Naive B cell (primary cell): ENCODE measurements around the gene LRRC4C. TPM values are rescaled to one million over a fixed set of nuclear protein-coding genes. Genes with fewer than 3 reads are reported as not detected.
"Not testable (repeated sequence)": the region's sequence is repeated elsewhere in the genome, so short reads cannot be mapped to it uniquely, and the experiment has no call there.

Experiments used
- ATAC-seq, 2 donors: fragments of 150-1000 bp; cut with Tn5 transposase; 2 replicates each; pipeline ENCODE4 v1.10.0; 2021; ENCODE audit warnings: low read depth in 2 of 2, mild to moderate bottlenecking in 2 of 2, moderate library complexity in 2 of 2
- DNase-seq: peaks from one replicate; pipeline ENCODE4 v3.0.0; 2022
- H3K27ac Mint-ChIP-seq, 6 donors: one replicate each; pipeline ENCODE4 v1.8.0; 2020 to 2022; ENCODE audit warnings: mild to moderate bottlenecking in 6 of 6, mixed read lengths in 6 of 6, moderate library complexity in 5 of 6, inconsistent platforms in 2 of 6
- H3K27me3 Mint-ChIP-seq, 3 donors: one replicate each; pipeline ENCODE4 v1.8.0; 2021 to 2022; ENCODE audit warnings: mixed read lengths in 3 of 3, mild to moderate bottlenecking in 1 of 3
- H3K36me3 Mint-ChIP-seq, 2 donors: one replicate each; pipeline ENCODE4 v1.8.0; 2020 to 2022; ENCODE audit warnings: mixed read lengths in 2 of 2, inconsistent platforms in 1 of 2, mild to moderate bottlenecking in 1 of 2
- H3K4me1 Mint-ChIP-seq, 3 donors: one replicate each; pipeline ENCODE4 v1.8.0; 2020 to 2022; ENCODE audit warnings: mixed read lengths in 3 of 3, inconsistent platforms in 1 of 3, mild to moderate bottlenecking in 1 of 3, moderate library complexity in 1 of 3
- H3K4me3 Mint-ChIP-seq, 8 donors: one replicate each; pipeline ENCODE4 v1.8.0; 2020 to 2022; ENCODE audit warnings: mild to moderate bottlenecking in 8 of 8, mixed read lengths in 8 of 8, moderate library complexity in 8 of 8, inconsistent platforms in 2 of 8
- H3K9me3 Mint-ChIP-seq, 7 donors: one replicate each; pipeline ENCODE4 v1.8.0; 2020 to 2022; ENCODE audit warnings: mixed read lengths in 7 of 7, mild to moderate bottlenecking in 5 of 7, inconsistent platforms in 2 of 7, moderate library complexity in 1 of 7
- polyA plus RNA-seq, 6 donors: library from polyadenylated mRNA; unstranded; fragments of 300-500 nt; fragmentation: Illumina TruSeq; gene quantifications; one replicate each; pipeline ENCODE4 v1.2.3, GENCODE V29; 2021; ENCODE audit warnings: low read depth in 6 of 6

Gene LRRC4C
- polyA plus RNA-seq, 6 donors from 2014 or later: not detected

DNA sequence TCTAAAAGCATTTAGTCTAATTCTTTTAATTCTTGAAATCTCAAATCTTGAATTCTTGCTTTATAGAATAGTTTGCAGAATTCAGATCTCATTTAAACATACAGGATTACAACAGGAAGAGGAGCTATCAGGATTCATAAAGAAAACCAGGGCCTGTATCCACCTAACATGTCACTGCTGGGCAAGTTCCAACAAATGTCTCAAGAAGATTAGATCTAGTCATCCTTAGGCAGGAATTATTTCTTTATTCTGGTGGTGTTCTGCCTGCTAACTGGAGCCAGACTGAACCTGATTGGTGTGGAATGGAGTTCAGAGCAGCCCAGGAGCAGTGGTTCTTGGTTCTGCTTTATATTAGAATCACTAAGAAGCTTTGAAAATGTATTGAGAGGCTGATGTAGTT lies 500.7 kb downstream of the LRRC4C start:
- Mint-ChIP-seq H3K9me3 (peaks cover 0 to 12% (median 3%) of the 10 kb centered on the region in 7 donors), H3K27ac (no peak overlapping the region), H3K36me3 (no peaks in the 10 kb centered on the region), H3K4me3 (no peak overlapping the region), H3K4me1 (no peaks in the 10 kb centered on the region), H3K27me3 (no peaks in the 10 kb centered on the region)
- DNase-seq (no peak), ATAC-seq (no peak)

DNA sequence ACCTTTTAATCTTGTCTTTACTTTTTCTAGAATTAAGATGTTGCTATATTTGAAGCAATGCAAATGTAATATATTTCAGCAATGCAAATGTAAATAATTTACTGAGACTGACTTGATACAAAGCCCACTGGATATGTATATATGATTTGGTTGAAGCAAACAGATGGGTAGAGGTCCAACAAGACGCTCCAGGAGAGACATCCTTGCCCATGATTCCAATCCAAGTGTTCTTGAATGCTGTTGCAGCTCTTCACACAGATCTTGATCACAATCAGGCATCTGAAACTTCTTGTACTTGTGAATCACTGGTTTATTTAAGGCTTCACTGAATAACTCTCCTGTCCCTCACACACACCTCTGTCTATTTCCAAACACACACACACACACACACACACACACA lies 507.0 kb downstream of the LRRC4C start:
- ATAC-seq (no peak), DNase-seq (no peak)
- no peaks in the 10 kb centered on the region for H3K36me3 Mint-ChIP-seq
- H3K4me3 Mint-ChIP-seq: no peak overlapping the region
- H3K9me3 Mint-ChIP-seq: peaks cover 0 to 17% (median 5%) of the 10 kb centered on the region in 7 donors
- no peak overlapping the region for H3K27ac Mint-ChIP-seq
- no peaks in the 10 kb centered on the region for H3K27me3 Mint-ChIP-seq
- H3K4me1 Mint-ChIP-seq: no peaks in the 10 kb centered on the region

DNA sequence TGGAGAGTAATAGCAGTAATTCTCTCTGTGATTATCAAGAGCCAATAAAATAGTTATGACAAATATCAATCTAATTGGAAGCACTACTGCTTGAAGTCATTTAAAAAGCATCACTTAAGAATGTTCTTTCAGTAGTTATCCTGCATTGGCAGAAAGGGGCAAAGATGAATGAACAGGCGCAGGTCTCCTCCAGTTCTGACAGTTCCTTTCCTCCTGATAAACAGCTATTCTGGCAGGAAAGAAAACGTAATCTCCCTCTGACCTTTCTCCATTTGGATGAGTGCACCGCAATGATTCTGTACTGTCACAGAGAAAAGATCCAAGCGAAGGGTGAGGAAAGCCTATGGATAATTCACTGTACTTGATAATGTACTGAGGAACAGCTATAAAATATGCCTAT lies 521.5 kb downstream of the LRRC4C start:
- Mint-ChIP-seq H3K4me1 (no peaks in the 10 kb centered on the region), H3K9me3 (peaks cover 0 to 14% (median 4%) of the 10 kb centered on the region in 7 donors), H3K36me3 (no peaks in the 10 kb centered on the region), H3K27me3 (no peaks in the 10 kb centered on the region), H3K4me3 (no peak overlapping the region), H3K27ac (no peak overlapping the region)
- no peak for DNase-seq
- no peak for ATAC-seq

- Mint-ChIP-seq H3K36me3 (no peaks in the 10 kb centered on the region), H3K9me3 (peaks cover 0 to 4% (median 0%) of the 10 kb centered on the region in 7 donors), H3K4me1 (no peaks in the 10 kb centered on the region), H3K27ac (no peak overlapping the region), H3K4me3 (no peak overlapping the region), H3K27me3 (no peaks in the 10 kb centered on the region)
- no peak for DNase-seq
- no peak for ATAC-seq
Observed at GRCh38 chr11:40924915-40925314, 534.5 kb downstream of the LRRC4C start.

GRCh38 chr11:40921246-40921645 lies 538.2 kb downstream of the LRRC4C start:
- Mint-ChIP-seq H3K27me3 (no peaks in the 10 kb centered on the region), H3K27ac (no peak overlapping the region), H3K9me3 (peaks cover 0 to 4% (median 0%) of the 10 kb centered on the region in 7 donors), H3K4me1 (no peaks in the 10 kb centered on the region), H3K4me3 (no peak overlapping the region), H3K36me3 (no peaks in the 10 kb centered on the region)
- ATAC-seq: no peak
- no peak for DNase-seq

DNA sequence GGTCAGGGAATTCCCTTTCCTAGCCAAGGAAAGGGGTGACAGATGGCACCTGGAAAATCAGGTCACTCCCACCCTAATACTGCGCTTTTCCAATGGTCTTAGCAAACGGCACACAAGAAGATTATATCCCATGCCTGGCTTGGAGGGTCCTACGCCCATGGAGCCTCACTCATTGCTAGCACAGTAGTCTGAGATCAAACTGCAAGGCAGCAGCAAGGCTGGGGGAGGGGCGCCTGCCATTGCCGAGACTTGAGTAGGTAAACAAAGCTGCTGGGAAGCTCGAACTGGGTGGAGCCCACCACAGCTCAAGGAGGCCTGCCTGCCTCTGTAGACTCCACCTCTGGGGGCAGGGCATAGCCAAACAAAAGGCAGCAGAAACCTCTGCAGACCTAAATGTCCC lies 548.7 kb downstream of the LRRC4C start:
- not testable (repeated sequence) for H3K4me3 Mint-ChIP-seq, ATAC-seq, H3K27ac Mint-ChIP-seq, DNase-seq, H3K27me3 Mint-ChIP-seq, H3K4me1 Mint-ChIP-seq, H3K36me3 Mint-ChIP-seq
- peaks cover 0 to 19% (median 11%) of the 10 kb centered on the region in 7 donors for H3K9me3 Mint-ChIP-seq

DNA sequence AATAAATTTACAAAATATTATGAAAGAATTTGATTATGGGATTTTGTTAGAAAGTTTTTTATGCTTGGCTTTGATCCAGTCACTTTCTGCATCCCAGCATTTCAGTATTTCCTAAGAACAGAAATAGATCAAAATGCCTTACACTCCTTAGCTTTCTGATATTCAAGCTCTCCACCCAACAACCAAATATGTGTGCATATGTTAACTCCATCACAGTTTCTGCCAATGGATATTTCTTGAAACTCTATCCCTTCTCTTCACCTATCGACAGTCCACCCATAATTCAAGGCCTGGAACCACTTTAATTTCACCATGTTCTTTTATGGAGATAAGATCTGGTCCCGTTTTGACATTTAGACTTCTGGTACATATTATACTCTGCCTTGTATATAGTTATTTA lies 565.0 kb downstream of the LRRC4C start:
- H3K9me3 Mint-ChIP-seq: peaks cover 0 to 21% (median 4%) of the 10 kb centered on the region in 7 donors

DNA sequence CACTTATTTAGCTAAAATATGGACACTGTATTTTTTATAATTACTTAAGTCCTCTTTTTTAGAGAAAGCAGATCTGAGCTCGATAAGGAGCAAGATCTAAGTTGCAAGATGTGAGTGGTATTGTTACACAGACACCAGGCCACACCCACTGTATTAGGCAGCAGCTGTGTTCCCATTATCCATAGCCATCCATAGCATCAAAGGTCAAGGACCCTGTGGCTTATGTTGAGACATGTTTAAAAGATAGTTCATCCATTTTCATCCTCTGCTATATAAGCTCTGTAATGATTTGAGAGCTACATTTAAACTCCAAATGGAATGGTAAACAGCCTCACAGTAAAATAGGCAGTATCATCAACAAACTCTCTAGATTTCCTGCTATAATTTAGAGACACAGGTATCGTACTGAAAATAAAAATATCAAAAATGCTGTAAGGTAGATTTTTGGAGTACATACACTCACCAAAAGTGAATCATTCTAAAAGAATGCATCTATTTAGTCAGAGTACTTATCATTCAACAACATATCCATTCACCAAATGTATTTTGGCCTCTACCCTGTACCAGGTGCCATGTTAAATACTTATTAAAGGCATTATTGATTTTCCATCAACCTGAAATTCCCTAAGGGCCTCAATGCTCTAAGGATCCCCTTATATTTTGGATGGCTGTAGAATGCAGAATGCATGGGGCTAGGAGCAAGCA lies 574.0 kb downstream of the LRRC4C start:
- ATAC-seq (no peak), DNase-seq (no peak)
- Mint-ChIP-seq H3K27me3 (no peaks in the 10 kb centered on the region), H3K4me3 (no peak overlapping the region), H3K4me1 (no peaks in the 10 kb centered on the region), H3K9me3 (peaks cover 0 to 5% (median 0%) of the 10 kb centered on the region in 7 donors), H3K36me3 (no peaks in the 10 kb centered on the region), H3K27ac (no peak overlapping the region)

More for the DNA sequence above, 565.0 kb downstream of the LRRC4C start:
- Mint-ChIP-seq H3K4me1 (no peaks in the 10 kb centered on the region), H3K27ac (no peak overlapping the region), H3K4me3 (no peak overlapping the region), H3K36me3 (no peaks in the 10 kb centered on the region), H3K27me3 (no peaks in the 10 kb centered on the region)
- DNase-seq (no peak), ATAC-seq (no peak)

DNA sequence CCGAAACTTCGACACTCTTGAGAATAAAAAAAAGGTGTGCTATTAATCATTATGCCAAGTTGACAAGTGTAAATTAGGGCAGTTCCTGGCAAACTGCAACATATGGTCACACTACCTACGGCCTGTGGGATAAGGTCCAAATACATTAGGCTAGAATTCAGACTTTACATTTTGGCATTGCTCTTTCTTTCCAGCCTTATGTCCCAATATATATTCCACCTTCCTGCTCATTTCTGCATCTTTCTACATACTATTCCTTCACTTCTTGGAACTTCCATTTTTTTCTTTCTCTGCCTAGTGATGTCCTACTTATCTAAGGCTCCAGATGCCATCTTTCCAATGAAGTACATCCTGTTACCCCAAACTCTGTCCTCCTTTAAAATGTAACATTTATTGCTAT lies 577.2 kb downstream of the LRRC4C start:
- Mint-ChIP-seq H3K27me3 (no peaks in the 10 kb centered on the region), H3K36me3 (no peaks in the 10 kb centered on the region), H3K9me3 (peaks cover 0 to 4% (median 2%) of the 10 kb centered on the region in 7 donors), H3K4me3 (no peak overlapping the region), H3K27ac (no peak overlapping the region), H3K4me1 (no peaks in the 10 kb centered on the region)
- no peak for ATAC-seq
- DNase-seq: no peak

- H3K9me3 Mint-ChIP-seq: peaks cover 1 to 8% (median 5%) of the 10 kb centered on the region in 7 donors
- no peaks in the 10 kb centered on the region for H3K4me1 Mint-ChIP-seq
- H3K36me3 Mint-ChIP-seq: no peaks in the 10 kb centered on the region
- DNase-seq (no peak), ATAC-seq (no peak)
- no peak overlapping the region for H3K4me3 Mint-ChIP-seq
- no peak overlapping the region for H3K27ac Mint-ChIP-seq
- H3K27me3 Mint-ChIP-seq: no peaks in the 10 kb centered on the region
Observed at GRCh38 chr11:40879911-40880310, 579.5 kb downstream of the LRRC4C start.

GRCh38 chr11:40877981-40878380 lies 581.5 kb downstream of the LRRC4C start:
- Mint-ChIP-seq H3K36me3 (no peaks in the 10 kb centered on the region), H3K9me3 (peaks cover 0 to 8% (median 3%) of the 10 kb centered on the region in 7 donors), H3K4me1 (no peaks in the 10 kb centered on the region), H3K4me3 (no peak overlapping the region), H3K27me3 (no peaks in the 10 kb centered on the region), H3K27ac (no peak overlapping the region)
- no peak for ATAC-seq
- DNase-seq: no peak

DNA sequence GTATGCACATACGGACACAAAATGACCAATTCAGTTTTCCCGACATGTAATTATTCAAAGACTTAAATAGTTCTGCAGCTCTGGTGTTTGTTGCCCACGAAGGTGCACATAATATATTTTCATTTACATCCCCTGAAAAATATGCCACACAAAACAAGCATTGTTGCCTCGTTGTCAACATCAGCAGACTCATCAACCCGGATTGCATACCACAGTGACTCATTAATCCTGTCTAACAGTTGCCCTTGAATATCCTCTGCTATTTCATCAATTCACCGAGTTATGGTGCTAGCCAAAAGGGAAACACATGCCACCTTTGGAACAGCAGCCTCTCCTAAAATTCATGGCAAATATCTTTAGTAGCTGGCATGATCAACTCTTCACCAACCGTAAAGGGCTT lies 582.2 kb downstream of the LRRC4C start:
- H3K27ac Mint-ChIP-seq: no peak overlapping the region
- no peak overlapping the region for H3K4me3 Mint-ChIP-seq
- H3K4me1 Mint-ChIP-seq: no peaks in the 10 kb centered on the region
- ATAC-seq (no peak), DNase-seq (no peak)
- no peaks in the 10 kb centered on the region for H3K36me3 Mint-ChIP-seq
- H3K27me3 Mint-ChIP-seq: no peaks in the 10 kb centered on the region
- H3K9me3 Mint-ChIP-seq: peaks cover 0 to 8% (median 3%) of the 10 kb centered on the region in 7 donors

DNA sequence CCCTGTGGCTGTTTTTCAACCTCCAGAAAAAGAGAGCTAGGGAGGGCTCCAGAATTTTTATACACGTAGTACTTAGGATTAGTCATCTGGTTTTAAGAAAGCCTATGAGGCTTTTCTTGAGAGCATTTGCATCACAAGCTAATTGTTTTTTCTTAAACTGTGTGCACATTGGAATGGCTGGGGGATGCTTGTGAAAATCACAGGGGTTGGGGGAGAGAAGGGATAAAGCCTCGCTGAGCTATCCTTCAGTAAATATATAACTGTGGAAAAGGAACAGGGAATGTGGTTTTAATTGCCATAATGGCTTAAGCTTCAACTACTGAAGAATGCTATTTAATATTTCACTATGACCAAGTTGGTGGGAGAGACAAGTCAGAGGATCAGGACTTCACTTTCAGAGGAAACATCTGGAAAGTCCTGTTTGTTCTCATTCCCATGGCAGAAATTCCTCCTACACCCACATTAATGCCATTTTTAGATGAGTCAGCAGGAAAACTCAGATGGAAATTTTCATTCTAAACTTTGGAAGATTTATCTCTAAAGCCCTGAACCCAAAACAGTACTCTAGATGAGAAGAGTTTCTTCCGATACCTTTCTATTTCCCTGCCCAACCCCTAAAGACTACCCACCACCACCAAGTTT lies 591.3 kb downstream of the LRRC4C start:
- H3K9me3 Mint-ChIP-seq: peaks cover 0 to 12% (median 0%) of the 10 kb centered on the region in 7 donors
- H3K27me3 Mint-ChIP-seq: no peaks in the 10 kb centered on the region
- H3K36me3 Mint-ChIP-seq: no peaks in the 10 kb centered on the region
- no peak overlapping the region for H3K27ac Mint-ChIP-seq
- DNase-seq (no peak), ATAC-seq (no peak)
- H3K4me1 Mint-ChIP-seq: no peaks in the 10 kb centered on the region
- no peak overlapping the region for H3K4me3 Mint-ChIP-seq

DNA sequence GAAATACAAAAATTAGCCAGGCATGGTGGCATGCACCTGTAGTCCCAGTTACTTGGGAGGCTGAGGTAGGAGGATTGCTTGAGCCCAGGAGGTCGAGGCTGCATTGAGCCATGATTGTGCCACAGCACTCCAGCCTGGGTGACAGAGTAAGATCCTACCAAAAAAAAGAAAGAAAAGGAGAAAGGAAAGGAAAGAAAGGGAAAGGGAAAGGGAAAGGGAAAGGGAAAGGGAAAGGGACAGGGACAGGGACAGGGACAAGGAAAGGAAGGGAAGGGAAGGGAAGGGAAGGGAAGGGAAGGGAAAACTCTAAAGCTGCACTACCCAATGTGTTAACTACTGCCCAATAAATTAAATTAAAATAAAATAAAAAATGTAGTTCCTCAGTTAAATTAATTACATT lies 601.7 kb downstream of the LRRC4C start:
- H3K36me3 Mint-ChIP-seq, H3K27me3 Mint-ChIP-seq, ATAC-seq, H3K4me1 Mint-ChIP-seq, DNase-seq: not testable (repeated sequence)
- H3K4me3 Mint-ChIP-seq: peak overlapping the region in 1 of 8 donors; percentile 15
- H3K27ac Mint-ChIP-seq: peak overlapping the region in 1 of 6 donors; percentile 85
- peaks cover 0 to 16% (median 0%) of the 10 kb centered on the region in 7 donors for H3K9me3 Mint-ChIP-seq
